ENCODE measurements around the gene DERL3. TPM values are rescaled to one million over a fixed set of nuclear protein-coding genes. Genes with fewer than 3 reads are reported as not detected.

DERL3 gene
- total and polyA plus RNA-seq, 2 experiments from 2014 or later: 13.6 to 19.5 TPM

GRCh38 chr22:23824476-23825245 lies 14.1 kb downstream of the DERL3 start:
- Histone ChIP-seq H2AFZ (no peak overlapping the region), H3K36me3 (ENCODE audit: insufficient read depth) (peaks cover 19% of the 10 kb centered on the region; the same call in 1 of the 2 replicates), H3K9me2 (ENCODE audit: insufficient read depth) (no peaks in the 10 kb centered on the region), H3K27ac (ENCODE audit: low read depth) (no peak overlapping the region), H3K4me2 (no peak overlapping the region), H4K20me1 (replicated peaks; ENCODE audit: insufficient read depth) (no peaks in the 10 kb centered on the region), H3K27me3 (ENCODE audit: insufficient read depth) (no peaks in the 10 kb centered on the region), H3K4me3 (no peak overlapping the region), H3K4me1 (ENCODE audit: insufficient read depth) (no peaks in the 10 kb centered on the region), H3F3A (replicated peaks; ENCODE audit: low read depth) (no peaks in the 10 kb centered on the region), H3K79me2 (replicated peaks; ENCODE audit: insufficient read depth) (no peaks in the 10 kb centered on the region)
- Mint-ChIP-seq H3K4me1 (peaks cover 11% of the 10 kb centered on the region; the same call in 2 of the 3 replicates), H3K36me3 (ENCODE audit: low read depth) (peaks cover 87% of the 10 kb centered on the region), H3K4me3 (no peak overlapping the region), H3K9me3 (no peaks in the 10 kb centered on the region; the same call in 2 of the 3 replicates), H3K27ac (peak overlapping the region; percentile 86), H3K27me3 (ENCODE audit: insufficient read depth, low read depth, poor library complexity) (peaks cover 26% of the 10 kb centered on the region)
- TF ChIP-seq ZNF462 (CRISPR knock-in tag; IDR thresholded peaks at IDR 0.05) (no peak), CREB1 (CRISPR knock-in tag; IDR thresholded peaks at IDR 0.05; ENCODE audit: low read depth) (no peak), ZNF331 (CRISPR knock-in tag; IDR thresholded peaks at IDR 0.05; ENCODE audit: low read depth) (no peak), JUNB (IDR thresholded peaks at IDR 0.05; ENCODE audit: unreplicated experiment) (no peak), NANOG (IDR thresholded peaks at IDR 0.05; ENCODE audit: borderline replicate concordance) (no peak), REST (IDR thresholded peaks at IDR 0.05; ENCODE audit: unreplicated experiment) (no peak), POLR2AphosphoS5 (IDR thresholded peaks at IDR 0.05; ENCODE audit: low read depth) (no peak), EZH2 (IDR thresholded peaks at IDR 0.05; ENCODE audit: low read depth, unreplicated experiment) (no peak), ETS1 (IDR thresholded peaks at IDR 0.05) (no peak), EZH2phosphoT487 (IDR thresholded peaks at IDR 0.05; ENCODE audit: unreplicated experiment) (no peak), STAT1 (IDR thresholded peaks at IDR 0.05; ENCODE audit: unreplicated experiment) (no peak), CTCF (conservative IDR thresholded peaks at IDR 0.05; ENCODE audit: low read depth in 2 of 2) (no peak)
- ATAC-seq (no peak), DNase-seq (ENCODE audit: low spot score) (no peak)

Data from GM23338 (cell line).